GM23338 (cell line): ENCODE measurements around the gene OSBPL10. TPM values are rescaled to one million over a fixed set of nuclear protein-coding genes. Genes with fewer than 3 reads are reported as not detected.
A peak's percentile ranks its signal among the peaks of the same experiment; 100 is the strongest.

Source experiments
- ATAC-seq: fragments of 200-7000 bp; cut with Tn5 transposase; 3 replicates; pipeline ENCODE4 v1.9.1; 2020
- DNase-seq: peaks from one replicate; pipeline ENCODE4 v3.0.0-alpha.2; 2015; ENCODE audit warnings: low spot score
- H2AFZ ChIP-seq: fragments of 200-600 bp; sonication (generic); 2 replicates; pipeline ENCODE4 v1.8.0; 2016; ENCODE audit warnings: antibody characterized with exemption, mild to moderate bottlenecking, moderate library complexity
- H3F3A ChIP-seq: fragments of 200-600 bp; sonication (generic); replicated peaks from 2 replicates; pipeline ENCODE4 v1.8.0; 2017; ENCODE audit warnings: antibody characterized with exemption, mixed run types, low read depth
- H3K27ac ChIP-seq: fragments of 200-600 bp; sonication (generic); 2 replicates; pipeline ENCODE4 v1.6.1; 2016; ENCODE audit warnings: low read depth
- H3K27me3 ChIP-seq: fragments of 200-600 bp; sonication (generic); 2 replicates; pipeline ENCODE4 v1.8.0; 2016; ENCODE audit warnings: mild to moderate bottlenecking, mixed run types, moderate library complexity; ENCODE audit not compliant: insufficient read depth
- H3K36me3 ChIP-seq: fragments of 200-600 bp; sonication (generic); 2 replicates; pipeline ENCODE4 v1.8.0; 2016; ENCODE audit warnings: mild to moderate bottlenecking; ENCODE audit not compliant: insufficient read depth
- H3K4me1 ChIP-seq: fragments of 200-600 bp; sonication (generic); 2 replicates; pipeline ENCODE4 v1.8.0; 2016; ENCODE audit warnings: mild to moderate bottlenecking, moderate library complexity; ENCODE audit not compliant: insufficient read depth
- H3K4me2 ChIP-seq: fragments of 200-600 bp; sonication (generic); 2 replicates; pipeline ENCODE4 v1.7.1; 2017; ENCODE audit warnings: mixed run types
- H3K4me3 ChIP-seq: fragments of 200-600 bp; sonication (generic); 2 replicates; pipeline ENCODE4 v1.6.1; 2016; ENCODE audit warnings: mixed run types
- H3K79me2 ChIP-seq: fragments of 200-600 bp; sonication (generic); replicated peaks from 2 replicates; pipeline ENCODE4 v1.8.0; 2017; ENCODE audit warnings: mild to moderate bottlenecking; ENCODE audit not compliant: insufficient read depth
- H3K9me2 ChIP-seq: fragments of 200-600 bp; sonication (generic); 2 replicates; pipeline ENCODE4 v1.8.0; 2017; ENCODE audit not compliant: insufficient read depth
- H4K20me1 ChIP-seq: fragments of 200-600 bp; sonication (generic); replicated peaks from 2 replicates; pipeline ENCODE4 v1.8.0; 2017; ENCODE audit warnings: mild to moderate bottlenecking; ENCODE audit not compliant: insufficient read depth
- H3K27ac Mint-ChIP-seq: 2 replicates; pipeline ENCODE4 v1.8.0; 2020; ENCODE audit warnings: inconsistent platforms, mild to moderate bottlenecking, moderate library complexity, mixed read lengths
- H3K27me3 Mint-ChIP-seq: 3 replicates; pipeline ENCODE4 v1.8.0; 2022; ENCODE audit warnings: low read depth, mild to moderate bottlenecking, moderate library complexity, mixed read lengths, inconsistent platforms; ENCODE audit not compliant: insufficient read depth, poor library complexity
- H3K36me3 Mint-ChIP-seq: 3 replicates; pipeline ENCODE4 v1.8.0; 2021; ENCODE audit warnings: low read depth, mild to moderate bottlenecking, inconsistent platforms, moderate library complexity, mixed read lengths
- H3K4me1 Mint-ChIP-seq: 3 replicates; pipeline ENCODE4 v1.8.0; 2020; ENCODE audit warnings: mild to moderate bottlenecking, inconsistent platforms, mixed read lengths
- H3K4me3 Mint-ChIP-seq: 3 replicates; pipeline ENCODE4 v1.8.0; 2021; ENCODE audit warnings: moderate library complexity, mild to moderate bottlenecking, inconsistent platforms, mixed read lengths
- H3K9me3 Mint-ChIP-seq: 3 replicates; pipeline ENCODE4 v1.8.0; 2020; ENCODE audit warnings: moderate library complexity, mild to moderate bottlenecking, inconsistent platforms, mixed read lengths
- CREB1 ChIP-seq: fragments of 250-450 bp; sonication (Bioruptor Pico); IDR thresholded peaks from 2 replicates; pipeline ENCODE4 v1.5.0; 2020; ENCODE audit warnings: low read depth, mild to moderate bottlenecking, moderate library complexity
- CTCF ChIP-seq, 2 experiments: fragments of 200-600 bp in 1 of 2; sonication (generic) in 1 of 2; conservative IDR thresholded peaks; 2 replicates each; pipeline versions ENCODE4 v1.5.1 to v1.6.1; 2016 to 2017; ENCODE audit warnings: antibody characterized with exemption in 2 of 2, low read depth in 2 of 2, mild to moderate bottlenecking in 2 of 2, moderate library complexity in 1 of 2
- EZH2 ChIP-seq: fragments of 200-600 bp; sonication (generic); IDR thresholded peaks from one replicate; pipeline ENCODE4 v1.8.0; 2017; ENCODE audit warnings: antibody characterized with exemption, mild to moderate bottlenecking, low read depth; ENCODE audit not compliant: unreplicated experiment
- EZH2phosphoT487 ChIP-seq: fragments of 200-600 bp; sonication (generic); IDR thresholded peaks from one replicate; pipeline ENCODE4 v1.8.1; 2018; ENCODE audit warnings: antibody characterized with exemption; ENCODE audit not compliant: unreplicated experiment
- NANOG ChIP-seq: IDR thresholded peaks from 2 replicates; pipeline ENCODE4 v1.6.1; 2016; ENCODE audit warnings: antibody characterized with exemption, borderline replicate concordance
- POLR2AphosphoS5 ChIP-seq: IDR thresholded peaks from 2 replicates; pipeline ENCODE4 v1.6.1; 2016; ENCODE audit warnings: antibody characterized with exemption, low read depth
- REST ChIP-seq: IDR thresholded peaks from one replicate; pipeline ENCODE4 v1.6.1; 2018; ENCODE audit warnings: antibody characterized with exemption; ENCODE audit not compliant: unreplicated experiment
- STAT1 ChIP-seq: IDR thresholded peaks from one replicate; pipeline ENCODE4 v1.6.1; 2016; ENCODE audit warnings: antibody characterized with exemption; ENCODE audit not compliant: unreplicated experiment
- ZNF114 ChIP-seq: fragments of 250-450 bp; sonication (Bioruptor Pico); IDR thresholded peaks from 2 replicates; pipeline ENCODE4 v1.5.0; 2020; ENCODE audit warnings: mild to moderate bottlenecking, moderate library complexity
- ZNF331 ChIP-seq: fragments of 250-450 bp; sonication (Bioruptor Pico); IDR thresholded peaks from 2 replicates; pipeline ENCODE4 v1.5.0; 2020; ENCODE audit warnings: low read depth, mild to moderate bottlenecking, moderate library complexity
- polyA plus RNA-seq: library from polyadenylated mRNA; unstranded; fragments of >200 nt; fragmentation: Nextera tagmentation; extraction: Ambion mirVana; gene quantifications from 2 replicates; pipeline ENCODE4 v1.2.1, GENCODE V29; 2016
- total RNA-seq: library from RNA; depleted of rRNA; stranded (reverse); fragments of >200 nt; shearing (Covaris generic); gene quantifications from 2 replicates; pipeline ENCODE4 v1.2.3, GENCODE V29; 2014

Gene OSBPL10
- total and polyA plus RNA-seq, 2 experiments from 2014 or later = 23.8 to 149 TPM

GRCh38 chr3:31934018-31934417 lies 47.0 kb downstream of the OSBPL10 start:
- TF ChIP-seq ZNF331 (CRISPR knock-in tag) (no peak), CREB1 (CRISPR knock-in tag) (no peak)
- no peaks in the 10 kb centered on the region for H3K36me3 ChIP-seq
- peaks cover 5% of the 10 kb centered on the region for H3K27me3 Mint-ChIP-seq
- peak overlapping the region; percentile 53 for H3K4me2 ChIP-seq
- DNase-seq = peak; percentile 72
- peak overlapping the region; percentile 20; the same call in 1 of the 3 replicates for H3K4me3 Mint-ChIP-seq
- H3K4me1 Mint-ChIP-seq = peaks cover 38% of the 10 kb centered on the region
- no peaks in the 10 kb centered on the region for H4K20me1 ChIP-seq
- H2AFZ ChIP-seq = no peak overlapping the region
- H3K27ac ChIP-seq = peak overlapping the region; percentile 72
- H3K27me3 ChIP-seq = no peaks in the 10 kb centered on the region
- no peaks in the 10 kb centered on the region; the same call in 2 of the 3 replicates for H3K36me3 Mint-ChIP-seq
- H3K79me2 ChIP-seq = peaks cover 97% of the 10 kb centered on the region
- peaks cover 10% of the 10 kb centered on the region; the same call in 1 of the 2 replicates for H3K9me2 ChIP-seq
- peak overlapping the region; percentile 61 for H3K27ac Mint-ChIP-seq
- peak overlapping the region; percentile 9; the same call in 1 of the 2 replicates for H3K4me3 ChIP-seq
- no peaks in the 10 kb centered on the region for H3K9me3 Mint-ChIP-seq
- H3K4me1 ChIP-seq = peaks cover 44% of the 10 kb centered on the region
- peak; percentile 83 for ATAC-seq
- 0 out of 2 replicates have a peak, but pooled peaks cover 3% of the 10 kb centered on the region for H3F3A ChIP-seq

GRCh38 chr3:31932990-31933389 lies 48.1 kb downstream of the OSBPL10 start:
- Mint-ChIP-seq H3K9me3 (no peaks in the 10 kb centered on the region), H3K27me3 (peaks cover 5% of the 10 kb centered on the region), H3K4me1 (peaks cover 45% of the 10 kb centered on the region), H3K27ac (no peak overlapping the region), H3K36me3 (no peaks in the 10 kb centered on the region; the same call in 2 of the 3 replicates), H3K4me3 (no peak overlapping the region)
- H3K4me1 ChIP-seq = peaks cover 55% of the 10 kb centered on the region
- H3K4me2 ChIP-seq = peak overlapping the region; percentile 53
- H3F3A ChIP-seq = 0 out of 2 replicates have a peak, but pooled peaks cover 3% of the 10 kb centered on the region
- H3K36me3 ChIP-seq = no peaks in the 10 kb centered on the region
- peaks cover 8% of the 10 kb centered on the region; the same call in 1 of the 2 replicates for H4K20me1 ChIP-seq
- no peaks in the 10 kb centered on the region for H3K27me3 ChIP-seq
- no peak overlapping the region for H2AFZ ChIP-seq
- DNase-seq = no peak
- peaks cover 5% of the 10 kb centered on the region; the same call in 1 of the 2 replicates for H3K9me2 ChIP-seq
- ATAC-seq = peak; percentile 18; the same call in 2 of the 3 replicates
- no peak for TF ChIP-seq CTCF (conservative IDR thresholded peaks at IDR 0.05; ENCODE audit: low read depth in 2 of 2)
- no peak for TF ChIP-seq ZNF114
- TF ChIP-seq STAT1 = no peak
- no peak for TF ChIP-seq REST
- no peak for TF ChIP-seq EZH2phosphoT487
- TF ChIP-seq POLR2AphosphoS5 = no peak
- TF ChIP-seq NANOG = no peak
- no peak for TF ChIP-seq EZH2
- no peak overlapping the region for H3K4me3 ChIP-seq
- H3K27ac ChIP-seq = peak overlapping the region; percentile 72
- H3K79me2 ChIP-seq = peaks cover 97% of the 10 kb centered on the region
